SKM-1 (cell line): ENCODE results near the gene PAH.

ENCODE experiments used
- DNase-seq: peaks from one replicate; lab custom pipeline; 2025; ENCODE audit not compliant: unreplicated experiment; lab: John Stamatoyannopoulos, UW

PAH gene

GRCh38 chr12:102902093-102902492 lies 15.0 kb downstream of the PAH start:
- DNase-seq: no peak

GRCh38 chr12:102900389-102900788 lies 16.7 kb downstream of the PAH start:
- DNase-seq: no peak

- no peak for DNase-seq
Observed at GRCh38 chr12:102896067-102896466, 21.0 kb downstream of the PAH start.

- no peak for DNase-seq
Observed at GRCh38 chr12:102891756-102892155, 25.3 kb downstream of the PAH start.

GRCh38 chr12:102888511-102888910 lies 28.5 kb downstream of the PAH start:
- no peak for DNase-seq

- DNase-seq: no peak
Observed at GRCh38 chr12:102885043-102885932, 31.8 kb downstream of the PAH start.

- DNase-seq: peak; percentile 1
Observed at GRCh38 chr12:102883204-102883799, 33.7 kb downstream of the PAH start.

- DNase-seq: no peak
Observed at GRCh38 chr12:102880783-102881182, 36.3 kb downstream of the PAH start.

- DNase-seq: peak; percentile 18
Observed at GRCh38 chr12:102879144-102879763, 37.8 kb downstream of the PAH start.

GRCh38 chr12:102876883-102877282 lies 40.2 kb downstream of the PAH start:
- DNase-seq: no peak

GRCh38 chr12:102874819-102875218 lies 42.2 kb downstream of the PAH start:
- no peak for DNase-seq

- no peak for DNase-seq
Observed at GRCh38 chr12:102873077-102873476, 44.0 kb downstream of the PAH start.

- DNase-seq: no peak
Observed at GRCh38 chr12:102871014-102871413, 46.0 kb downstream of the PAH start.

GRCh38 chr12:102869571-102869970 lies 47.5 kb downstream of the PAH start:
- DNase-seq: no peak

- DNase-seq: no peak
Observed at GRCh38 chr12:102865821-102866615, 51.0 kb downstream of the PAH start.

GRCh38 chr12:102862486-102862885 lies 54.6 kb downstream of the PAH start:
- no peak for DNase-seq

- no peak for DNase-seq
Observed at GRCh38 chr12:102851246-102851645, 65.8 kb downstream of the PAH start.

GRCh38 chr12:102849722-102850447 lies 67.2 kb downstream of the PAH start:
- no peak for DNase-seq

- no peak for DNase-seq
Observed at GRCh38 chr12:102848832-102849231, 68.2 kb downstream of the PAH start.

GRCh38 chr12:102847131-102847530 lies 69.9 kb downstream of the PAH start:
- no peak for DNase-seq
